Trophoblast cell (in vitro differentiated cells and primary cell): Measurements from ENCODE around the gene PLA2G2C.

Experiments
- DNase-seq, 2 donors: peaks; one replicate each; pipeline ENCODE4 v3.0.0-alpha.2; 2016
- H2AFZ ChIP-seq: 2 replicates; pipeline ENCODE4 v1.6.1; 2013; ENCODE audit warnings: low read length, moderate library complexity, mild to moderate bottlenecking; ENCODE audit not compliant: insufficient read depth, poor library complexity
- H2AK5ac ChIP-seq: 2 replicates; pipeline ENCODE4 v1.6.1; 2013; ENCODE audit warnings: mild to moderate bottlenecking, low read length
- H2BK120ac ChIP-seq: 2 replicates; pipeline ENCODE4 v1.6.1; 2013; ENCODE audit warnings: low read length, mild to moderate bottlenecking, moderate library complexity; ENCODE audit not compliant: insufficient read depth, poor library complexity
- H2BK12ac ChIP-seq: 2 replicates; pipeline ENCODE4 v1.6.1; 2013; ENCODE audit warnings: mild to moderate bottlenecking, low read length, moderate library complexity
- H2BK5ac ChIP-seq: 2 replicates; pipeline ENCODE4 v1.6.1; 2013; ENCODE audit warnings: low read length, low read depth, moderate library complexity, mild to moderate bottlenecking; ENCODE audit not compliant: poor library complexity
- H3K14ac ChIP-seq: 2 replicates; pipeline ENCODE4 v1.6.1; 2013; ENCODE audit warnings: mild to moderate bottlenecking, low read length
- H3K18ac ChIP-seq: 2 replicates; pipeline ENCODE4 v1.6.1; 2013; ENCODE audit warnings: mild to moderate bottlenecking, low read length
- H3K23ac ChIP-seq: 2 replicates; pipeline ENCODE4 v1.6.1; 2013; ENCODE audit warnings: low read length
- H3K27ac ChIP-seq: 2 replicates; pipeline ENCODE4 v1.5.1; 2013; ENCODE audit warnings: low read depth, mild to moderate bottlenecking, inconsistent platforms, low read length, moderate library complexity
- H3K27me3 ChIP-seq: 2 replicates; pipeline ENCODE4 v1.6.1; 2013; ENCODE audit warnings: inconsistent platforms, mild to moderate bottlenecking, low read length, moderate library complexity; ENCODE audit not compliant: insufficient read depth
- H3K36me3 ChIP-seq, 2 experiments: 1 replicate in 1 of 2; 2 replicates in 1 of 2; pipeline ENCODE4 v1.6.1; 2013; ENCODE audit warnings: low read length in 2 of 2, mild to moderate bottlenecking in 2 of 2, moderate library complexity in 1 of 2; ENCODE audit not compliant: insufficient read depth in 2 of 2, control insufficient read depth in 1 of 2
- H3K4ac ChIP-seq: 2 replicates; pipeline ENCODE4 v1.6.1; 2013; ENCODE audit warnings: low read depth, mild to moderate bottlenecking, low read length, moderate library complexity
- H3K4me1 ChIP-seq, 2 experiments: 1 replicate in 1 of 2; 2 replicates in 1 of 2; pipeline ENCODE4 v1.6.1; 2013; ENCODE audit warnings: low read length in 2 of 2, mild to moderate bottlenecking in 2 of 2, moderate library complexity in 1 of 2; ENCODE audit not compliant: insufficient read depth in 2 of 2, control insufficient read depth in 1 of 2
- H3K4me2 ChIP-seq: 2 replicates; pipeline ENCODE4 v1.6.1; 2013; ENCODE audit warnings: inconsistent platforms, mild to moderate bottlenecking, low read length, moderate library complexity
- H3K4me3 ChIP-seq: 2 replicates; pipeline ENCODE4 v1.5.1; 2013; ENCODE audit warnings: mild to moderate bottlenecking, low read depth, low read length, inconsistent platforms
- H3K79me1 ChIP-seq: one replicate; pipeline ENCODE4 v1.6.1; 2013; ENCODE audit warnings: low read length
- H3K79me2 ChIP-seq: 2 replicates; pipeline ENCODE4 v1.6.1; 2013; ENCODE audit warnings: low read length, mild to moderate bottlenecking; ENCODE audit not compliant: control insufficient read depth, insufficient read depth, poor library complexity
- H3K9ac ChIP-seq: 2 replicates; pipeline ENCODE4 v1.6.1; 2013; ENCODE audit warnings: mild to moderate bottlenecking, low read length
- H3K9me3 ChIP-seq: 2 replicates; pipeline ENCODE4 v1.6.1; 2013; ENCODE audit warnings: low read depth, mild to moderate bottlenecking, control low read depth, inconsistent platforms, low read length; ENCODE audit not compliant: insufficient read depth
- H4K12ac ChIP-seq: 2 replicates; pipeline ENCODE4 v1.6.1; 2013; ENCODE audit warnings: low read depth, mild to moderate bottlenecking, low read length, moderate library complexity
- H4K8ac ChIP-seq: 2 replicates; pipeline ENCODE4 v1.6.1; 2013; ENCODE audit warnings: low read depth, mild to moderate bottlenecking, low read length, moderate library complexity
- H4K91ac ChIP-seq: one replicate; pipeline ENCODE4 v1.6.1; 2013; ENCODE audit warnings: low read depth, mild to moderate bottlenecking, low read length, moderate library complexity
- WGBS: extraction: QIAGEN DNeasy Blood & Tissue Kit; methylation state at CpG from one replicate; pipeline ENCODE4 v1.1.7; 2013; ENCODE audit warnings: missing lambda C conversion rate; ENCODE audit not compliant: insufficient read length, insufficient coverage; ENCODE audit errors: extremely low coverage; 5-methylcytosine and 5-hydroxymethylcytosine counted together

The PLA2G2C gene

GRCh38 chr1:20143318-20143717 lies 43.0 kb downstream of the PLA2G2C start:
- no peak overlapping the region for H2BK12ac ChIP-seq
- H3K4me3 ChIP-seq: no peak overlapping the region
- H2AK5ac ChIP-seq: no peak overlapping the region
- H3K9ac ChIP-seq: no peak overlapping the region
- no peak overlapping the region for H4K8ac ChIP-seq
- H3K79me1 ChIP-seq: no peaks in the 10 kb centered on the region
- H3K27me3 ChIP-seq: no peaks in the 10 kb centered on the region
- H2BK120ac ChIP-seq: no peak overlapping the region
- H3K9me3 ChIP-seq: no peaks in the 10 kb centered on the region
- no peak overlapping the region for H4K12ac ChIP-seq
- H3K14ac ChIP-seq: no peak overlapping the region
- no peak overlapping the region for H4K91ac ChIP-seq
- H2BK5ac ChIP-seq: no peak overlapping the region
- H3K36me3 ChIP-seq: no peaks in the 10 kb centered on the region
- no peak for DNase-seq
- no peak overlapping the region for H3K4me2 ChIP-seq
- H3K4me1 ChIP-seq: peaks cover 3% of the 10 kb centered on the region in 2 experiments
- H3K18ac ChIP-seq: no peak overlapping the region
- no peak overlapping the region for H2AFZ ChIP-seq
- no peak overlapping the region for H3K27ac ChIP-seq
- H3K79me2 ChIP-seq: no peaks in the 10 kb centered on the region
- H3K4ac ChIP-seq: no peak overlapping the region
- H3K23ac ChIP-seq: no peak overlapping the region
- WGBS: no CpG with 5 or more reads among the region's 8 CpGs

- Histone ChIP-seq H2BK5ac (no peak overlapping the region), H3K23ac (no peak overlapping the region), H3K4me3 (no peak overlapping the region), H3K4me2 (no peak overlapping the region), H4K91ac (no peak overlapping the region), H2AK5ac (no peak overlapping the region), H3K4me1 (peaks cover 5 to 8% of the 10 kb centered on the region in 2 experiments), H3K36me3 (no peaks in the 10 kb centered on the region), H3K4ac (no peak overlapping the region), H3K79me2 (no peaks in the 10 kb centered on the region), H3K9me3 (no peaks in the 10 kb centered on the region), H4K8ac (no peak overlapping the region), H3K27ac (no peak overlapping the region), H3K14ac (no peak overlapping the region), H3K79me1 (no peaks in the 10 kb centered on the region), H2BK120ac (no peak overlapping the region), H3K9ac (no peak overlapping the region), H2AFZ (no peak overlapping the region), H2BK12ac (no peak overlapping the region), H3K18ac (no peak overlapping the region), H4K12ac (no peak overlapping the region), H3K27me3 (no peaks in the 10 kb centered on the region)
- WGBS: no CpG with 5 or more reads among the region's 13 CpGs
- DNase-seq: no peak
These were observed 44.2 kb downstream of the PLA2G2C start for GRCh38 chr1:20142001-20142710.

GRCh38 chr1:20141466-20141865 lies 44.9 kb downstream of the PLA2G2C start:
- Histone ChIP-seq H3K36me3 (no peaks in the 10 kb centered on the region), H3K14ac (no peak overlapping the region), H3K9ac (no peak overlapping the region), H3K4ac (no peak overlapping the region), H3K23ac (no peak overlapping the region), H2BK120ac (no peak overlapping the region), H3K4me1 (peaks cover 7 to 11% of the 10 kb centered on the region in 2 experiments), H3K79me2 (no peaks in the 10 kb centered on the region), H3K27ac (no peak overlapping the region), H2BK5ac (no peak overlapping the region), H3K79me1 (no peaks in the 10 kb centered on the region), H3K4me3 (no peak overlapping the region), H2AFZ (no peak overlapping the region), H3K4me2 (no peak overlapping the region), H4K8ac (no peak overlapping the region), H3K18ac (no peak overlapping the region), H4K12ac (no peak overlapping the region), H2BK12ac (no peak overlapping the region), H4K91ac (no peak overlapping the region), H3K27me3 (no peaks in the 10 kb centered on the region), H2AK5ac (no peak overlapping the region), H3K9me3 (no peaks in the 10 kb centered on the region)
- no peak for DNase-seq
- WGBS: no CpG with 5 or more reads among the region's 7 CpGs

GRCh38 chr1:20141001-20141400 lies 45.3 kb downstream of the PLA2G2C start:
- no peak overlapping the region for H3K27ac ChIP-seq
- peaks cover 7 to 11% of the 10 kb centered on the region in 2 experiments for H3K4me1 ChIP-seq
- H3K27me3 ChIP-seq: no peaks in the 10 kb centered on the region
- no peak overlapping the region for H3K4me2 ChIP-seq
- no peak overlapping the region for H4K12ac ChIP-seq
- no peaks in the 10 kb centered on the region for H3K36me3 ChIP-seq
- no peak overlapping the region for H2BK120ac ChIP-seq
- no peak overlapping the region for H4K8ac ChIP-seq
- H2BK5ac ChIP-seq: no peak overlapping the region
- H3K23ac ChIP-seq: no peak overlapping the region
- no peaks in the 10 kb centered on the region for H3K79me1 ChIP-seq
- no peak overlapping the region for H3K9ac ChIP-seq
- H3K79me2 ChIP-seq: no peaks in the 10 kb centered on the region
- no peak overlapping the region for H4K91ac ChIP-seq
- H2BK12ac ChIP-seq: no peak overlapping the region
- DNase-seq: no peak
- no peak overlapping the region for H3K18ac ChIP-seq
- WGBS: no CpG with 5 or more reads among the region's 9 CpGs
- H3K4ac ChIP-seq: no peak overlapping the region
- no peak overlapping the region for H3K14ac ChIP-seq
- H3K9me3 ChIP-seq: no peaks in the 10 kb centered on the region
- no peak overlapping the region for H2AK5ac ChIP-seq
- no peak overlapping the region for H3K4me3 ChIP-seq
- no peak overlapping the region for H2AFZ ChIP-seq
